HG02885 (cell line): Measurements from ENCODE around the gene XPOT.
"Not testable (repeated sequence)": the region's sequence is repeated elsewhere in the genome, so short reads cannot be mapped to it uniquely, and the experiment has no call there.

ENCODE experiments used
- ATAC-seq: cut with Tn5 transposase; IDR thresholded peaks from one replicate; pipeline ENCODE4 v1.9.1; 2021; ENCODE audit warnings: mild to moderate bottlenecking; ENCODE audit not compliant: unreplicated experiment, poor library complexity

The XPOT gene

GRCh38 chr12:64403707-64404469 is at the start of gene XPOT:
TSS of gene XPOT (plus strand) at chr12:64404392. CDS start at chr12:64410036, 5,644 bp downstream.
- peak; percentile 96 for ATAC-seq

GRCh38 chr12:64356209-64356608 is 48.0 kb upstream of the XPOT start:
- ATAC-seq = not testable (repeated sequence)

DNA sequence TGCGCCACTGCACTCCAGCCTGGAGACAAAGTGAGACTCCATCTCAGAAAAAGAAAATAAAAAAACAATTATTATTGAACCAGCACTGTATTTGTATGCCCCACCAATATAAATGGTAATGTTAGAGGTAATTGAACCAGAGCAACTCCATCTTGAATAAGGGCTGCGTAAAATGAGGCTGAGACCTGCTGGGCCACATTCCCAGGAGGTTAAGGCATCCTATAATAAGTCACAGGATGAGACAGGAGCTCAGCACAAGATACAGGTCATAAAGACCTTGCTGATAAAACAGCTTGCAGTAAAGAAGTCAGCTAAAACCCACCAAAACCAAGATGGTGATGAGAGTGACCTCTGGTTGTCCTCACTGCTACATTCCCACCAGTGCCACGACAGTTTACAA is 43.0 kb upstream of the XPOT start:
- ATAC-seq = not testable (repeated sequence)

GRCh38 chr12:64362721-64363305 is 41.4 kb upstream of the XPOT start:
- ATAC-seq = no peak

GRCh38 chr12:64383675-64384074 is 20.5 kb upstream of the XPOT start:
- ATAC-seq = no peak

DNA sequence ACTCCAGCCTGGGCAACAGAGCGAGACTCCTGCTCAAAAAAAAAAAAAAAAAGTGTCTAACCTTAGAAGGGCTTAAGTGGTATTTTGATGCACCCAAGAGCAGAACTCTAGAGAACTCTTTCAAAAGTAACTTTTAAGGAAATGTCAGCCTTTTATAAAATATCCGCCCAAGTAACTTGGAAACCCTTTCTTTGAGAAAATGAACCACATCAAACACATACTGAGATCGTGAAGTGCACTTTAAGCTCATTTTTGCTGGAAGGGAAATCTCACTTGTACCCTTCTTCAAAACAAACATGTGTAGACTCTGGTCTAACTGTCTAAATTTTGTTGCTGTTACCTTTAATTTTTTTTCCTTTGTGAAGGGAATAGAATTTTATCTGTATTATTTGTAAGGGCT is 19.2 kb upstream of the XPOT start:
- no peak for ATAC-seq

- no peak for ATAC-seq
Measured at GRCh38 chr12:64385468-64385867, 18.7 kb upstream of the XPOT start.

DNA sequence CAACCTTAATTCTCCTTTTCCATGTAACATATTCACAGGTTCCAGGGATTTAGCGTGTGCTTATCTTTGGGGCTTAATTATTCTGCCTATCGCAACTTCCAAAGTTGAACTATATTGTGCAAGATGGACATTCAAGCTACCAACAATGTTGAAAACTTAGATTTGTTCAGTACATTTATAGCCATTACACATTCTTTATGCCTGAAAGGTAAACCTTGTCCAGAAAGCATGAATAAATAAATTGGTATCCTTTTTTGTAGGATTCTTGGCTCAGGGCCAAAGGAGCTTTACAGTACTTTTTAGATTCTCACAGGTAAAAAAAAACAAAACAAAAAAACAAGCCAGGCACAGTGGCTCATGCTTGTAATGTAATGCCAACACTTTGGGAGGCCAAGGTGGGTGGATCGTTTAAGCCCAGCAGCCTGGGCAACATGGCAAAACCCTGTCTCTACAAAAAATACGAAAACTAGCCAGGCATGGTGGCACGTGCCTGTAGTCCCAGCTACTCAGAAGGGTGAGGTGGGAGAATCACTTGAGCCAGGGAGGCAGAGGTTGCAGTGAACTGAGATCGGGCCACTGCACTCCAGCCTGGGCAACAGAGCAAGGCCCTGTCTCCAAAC is 16.9 kb upstream of the XPOT start:
- no peak for ATAC-seq

- no peak for ATAC-seq
Measured at GRCh38 chr12:64389154-64389553, 15.0 kb upstream of the XPOT start.

DNA sequence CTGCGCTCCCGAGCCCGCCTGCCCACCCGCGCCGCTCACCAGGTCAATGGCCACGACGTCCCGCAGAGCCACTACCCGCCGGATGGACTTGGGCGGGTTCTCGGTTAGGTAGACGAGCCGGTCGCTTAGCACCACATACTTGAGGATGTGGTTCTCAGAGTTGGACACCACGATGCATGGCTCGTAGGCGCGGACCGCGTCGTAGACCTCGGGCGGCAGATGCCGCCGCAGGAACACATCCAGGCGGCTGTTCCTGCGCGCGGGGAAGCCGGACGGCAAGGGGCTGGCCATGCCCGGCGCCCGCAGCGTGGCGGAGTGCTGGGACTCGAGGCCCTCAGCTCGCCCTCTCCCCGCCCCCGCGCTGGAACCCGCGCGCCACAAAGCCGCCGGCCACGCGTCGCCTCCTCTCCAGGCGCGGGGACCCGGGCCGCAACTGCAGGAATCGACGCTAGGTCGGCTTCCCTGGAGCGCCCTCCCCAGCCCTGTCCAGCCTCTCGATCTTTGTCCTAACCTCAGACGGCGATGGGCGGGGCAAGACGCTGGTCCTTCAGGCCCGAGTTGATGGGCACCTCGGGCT is 13.8 kb upstream of the XPOT start, which contains the start of gene C12orf56:
Gene C12orf56 (minus strand): TSS at position 484 of the 577 bp plus-strand sequence. CDS start 193 bp downstream, at position 291.
- ATAC-seq = no peak

GRCh38 chr12:64392221-64392620 is 12.0 kb upstream of the XPOT start:
- peak; percentile 66 for ATAC-seq

DNA sequence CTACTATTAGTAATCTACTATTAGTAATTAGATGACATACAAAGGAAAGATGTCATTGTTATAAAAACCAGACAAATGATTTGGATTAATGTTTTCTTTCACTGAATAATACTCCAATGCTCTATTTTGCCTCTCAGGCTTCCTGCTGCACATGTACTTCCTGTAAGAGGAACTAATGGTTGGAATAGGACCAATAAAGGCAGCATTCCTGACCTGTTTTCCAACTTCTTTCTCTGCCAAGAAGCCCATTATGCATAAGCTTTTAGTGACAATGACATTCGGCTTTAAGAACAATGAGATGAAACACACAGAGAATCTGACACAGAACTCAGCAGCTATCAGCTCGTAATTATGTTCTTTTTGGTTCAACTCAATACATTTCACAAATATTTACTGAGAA is 8.5 kb upstream of the XPOT start:
- no peak for ATAC-seq

- no peak for ATAC-seq
Measured at GRCh38 chr12:64400041-64400440, 4.2 kb upstream of the XPOT start.

GRCh38 chr12:64402181-64402580 is 2.0 kb upstream of the XPOT start:
- ATAC-seq = no peak

- peak; percentile 32 for ATAC-seq
Measured at GRCh38 chr12:64404470-64405256, 471 bp downstream of the XPOT start.

DNA sequence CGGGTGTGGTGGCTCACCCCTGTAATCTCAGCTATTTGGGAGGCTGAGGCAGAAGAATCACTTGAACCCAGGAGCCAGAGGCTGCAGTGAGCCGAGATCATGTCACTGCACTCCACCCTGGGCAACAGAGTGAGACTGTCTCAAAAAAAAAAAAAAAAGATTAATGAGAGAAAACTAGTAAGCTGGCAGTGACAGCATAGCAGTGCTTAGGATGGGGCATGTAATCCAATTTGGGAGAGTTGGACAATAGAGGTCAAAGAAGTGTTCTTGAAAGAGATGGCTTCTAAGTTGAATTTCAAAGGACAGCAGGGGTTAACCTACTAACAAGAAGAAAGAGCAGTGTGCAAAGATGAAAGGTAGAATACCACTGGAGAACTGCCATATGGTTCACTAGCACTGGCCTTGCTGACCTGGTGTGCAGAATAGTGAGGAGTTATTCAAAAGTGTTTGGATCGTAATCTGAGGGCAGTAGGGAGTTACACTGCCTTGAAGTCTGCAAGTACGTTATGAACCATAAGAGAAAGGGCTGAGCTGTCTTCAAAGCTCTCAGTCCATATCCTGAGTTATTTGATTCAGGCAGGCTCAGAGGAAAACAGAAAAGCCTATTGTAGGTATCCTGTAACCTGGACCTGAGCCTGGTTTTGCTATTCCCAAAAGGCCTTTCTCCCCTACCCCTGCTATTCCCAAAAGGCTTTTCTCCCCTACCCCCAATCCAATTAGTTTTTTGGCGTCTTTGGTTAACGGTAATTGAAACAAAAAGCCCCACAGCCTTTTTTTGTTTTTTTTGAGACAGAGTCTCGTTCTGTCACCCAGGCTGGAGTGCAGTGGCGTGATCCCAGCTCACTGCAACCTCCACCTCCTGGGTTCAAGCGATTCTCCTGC is 3.4 kb downstream of the XPOT start:
- ATAC-seq = no peak

GRCh38 chr12:64411427-64411826 is 7.2 kb downstream of the XPOT start:
- ATAC-seq = no peak

GRCh38 chr12:64412459-64412858 is 8.3 kb downstream of the XPOT start:
- no peak for ATAC-seq

DNA sequence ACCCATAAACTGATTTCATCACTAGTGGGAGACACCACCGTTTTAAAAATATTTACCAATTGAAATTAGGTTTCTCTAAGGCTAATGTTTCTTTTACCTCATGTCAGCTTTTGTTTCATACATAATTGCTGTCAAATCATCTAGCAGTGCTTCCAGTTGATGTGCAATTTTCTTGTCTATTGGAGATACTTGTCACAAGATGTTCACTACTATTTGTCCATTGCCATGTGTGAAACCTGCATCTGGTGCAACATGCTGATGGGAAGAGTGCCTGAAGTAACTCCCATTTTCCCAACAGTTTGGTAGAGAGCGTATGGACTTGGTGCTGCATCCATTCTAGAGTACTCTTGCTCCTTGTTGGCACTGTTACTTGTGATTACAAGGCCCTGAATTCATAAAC is 9.7 kb downstream of the XPOT start:
- ATAC-seq = no peak
